ENCODE results near the gene GFPT2. TPM values are rescaled to one million over a fixed set of nuclear protein-coding genes. Genes with fewer than 3 reads are reported as not detected.

Gene GFPT2
- total RNA-seq, 4 donors from 2014 or later, result 2.1 to 5.5 (median 4.1) TPM

GRCh38 chr5:180291943-180292831 lies 60.9 kb downstream of the GFPT2 start, which contains the start of gene MAPK9:
TSS of gene MAPK9 (minus strand) at chr5:180292083. CDS start at chr5:180280561, 11,522 bp downstream.
- DNase-seq, result peak; percentile 69 to 76
- Histone ChIP-seq H3K27ac (peak within 1 kb of the TSS; percentile 81 to 97 (median 94)), H3K9me3 (no peaks in the 10 kb centered on the region), H3K4me3 (peak within 1 kb of the TSS; percentile 69 to 99 (median 92)), H3K36me3 (no peaks in the 10 kb centered on the region), H3K27me3 (no peaks in the 10 kb centered on the region), H3K4me1 (peaks cover 15% of the 10 kb centered on the region in 2 donors)
- TF ChIP-seq CTCF (IDR thresholded peaks at IDR 0.05 in 4 of 5, conservative IDR thresholded peaks at IDR 0.05 in 1 of 5) (no peak), POLR2A (IDR thresholded peaks at IDR 0.05) (peak; percentile 39 to 57)
- ATAC-seq, result peak; percentile 86 to 88
- intact Hi-C loops (cut with DNase I; ENCODE audit: low total_unique reads), result loop anchor here (2.0 to 5.0 kb wide), 3 partner anchors 61 to 1231 kb away; partner anchors contain the start of genes GFPT2 and ZNF354C
- in situ Hi-C loops (cut with MboI; ENCODE audit: low sequenced_read_pairs in 4 of 4), result loop anchor here in 2 of 4 donors (10.0 kb wide), 2 partner anchors 173 to 183 kb away; no protein-coding TSS in a partner anchor

DNA sequence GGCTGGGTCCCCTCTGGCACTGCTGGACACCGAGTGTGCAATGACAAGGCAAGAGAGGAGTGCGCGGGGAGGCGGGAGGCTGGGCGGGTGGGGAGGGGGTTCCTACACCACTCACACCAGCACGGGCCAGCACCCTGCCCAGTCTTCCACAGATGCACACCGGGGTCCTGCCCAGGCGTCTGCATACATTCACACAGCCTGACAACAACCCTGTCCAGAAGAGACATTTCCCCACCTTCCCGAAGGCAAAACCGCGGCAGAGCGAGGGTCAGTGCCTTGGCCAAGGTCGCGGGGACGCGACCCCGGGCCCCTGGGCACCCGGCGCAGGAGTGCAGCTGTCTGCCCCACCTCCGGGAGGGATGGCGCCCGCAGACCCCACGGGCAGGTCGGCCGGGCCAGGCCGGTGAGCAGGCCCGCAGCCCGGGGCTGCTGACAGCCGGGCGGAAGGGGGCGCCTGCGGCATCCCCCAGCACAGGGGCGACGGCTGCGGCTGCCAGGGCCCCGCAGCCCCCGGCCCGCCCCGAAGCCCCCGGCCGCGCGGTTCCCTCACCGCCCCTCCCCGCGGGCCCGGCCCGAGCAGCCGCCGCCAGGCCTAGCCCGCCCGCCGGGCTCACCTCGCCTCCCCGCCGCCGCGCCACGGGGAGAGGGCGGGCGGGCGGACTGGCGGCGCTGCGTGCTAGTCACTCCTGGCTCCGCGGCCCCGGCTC lies 61.7 kb downstream of the GFPT2 start:
- ATAC-seq, result peak; percentile 45 to 59
- in situ Hi-C loops (cut with MboI; ENCODE audit: low sequenced_read_pairs in 4 of 4), result loop anchor here in 2 of 4 donors (10.0 kb wide), 2 partner anchors 173 to 183 kb away; no protein-coding TSS in a partner anchor

DNA sequence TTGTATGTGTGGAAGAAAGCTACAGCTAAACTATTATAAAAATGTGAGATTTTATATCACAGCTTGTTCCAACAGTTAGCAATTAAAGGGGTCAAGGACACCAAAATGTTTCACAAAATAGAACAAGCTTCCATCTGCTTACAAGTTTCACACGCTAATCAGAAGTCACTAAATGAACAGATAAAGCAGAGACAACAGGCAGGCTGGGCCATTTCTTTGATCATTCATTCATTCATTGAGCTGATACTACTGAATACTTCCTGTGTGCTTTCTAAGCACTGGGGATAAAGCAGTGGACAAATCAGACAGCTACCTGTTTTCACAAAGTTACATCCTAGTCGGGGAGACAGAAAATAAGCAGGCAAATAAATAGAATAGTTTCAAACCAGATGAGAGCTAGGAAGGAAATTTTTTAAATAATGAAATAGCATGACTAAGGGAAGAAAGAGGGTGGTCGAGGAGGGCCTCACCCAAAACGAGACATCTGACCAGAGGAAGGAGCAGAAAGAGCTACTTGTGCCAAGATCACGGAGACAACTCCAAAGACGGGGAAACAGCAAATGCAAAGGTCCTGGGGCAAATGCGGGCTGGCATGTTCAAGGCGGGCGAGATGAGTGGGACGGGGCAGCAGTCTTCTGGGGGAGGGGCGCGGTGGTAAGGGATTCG lies 62.4 kb downstream of the GFPT2 start:
- Histone ChIP-seq H3K27me3 (no peaks in the 10 kb centered on the region), H3K36me3 (no peaks in the 10 kb centered on the region), H3K4me1 (peaks cover 15% of the 10 kb centered on the region in 2 donors), H3K27ac (peak overlapping the region in 2 of 4 donors; percentile 19 to 81), H3K9me3 (no peaks in the 10 kb centered on the region), H3K4me3 (peak overlapping the region; percentile 56 to 91 (median 70))
- ATAC-seq, result no peak
- DNase-seq, result no peak
- intact Hi-C loops (cut with DNase I; ENCODE audit: low total_unique reads), result loop anchor here (5.0 kb wide), 1 partner anchor 522 kb away; no protein-coding TSS in a partner anchor
- TF ChIP-seq CTCF (IDR thresholded peaks at IDR 0.05 in 4 of 5, conservative IDR thresholded peaks at IDR 0.05 in 1 of 5) (no peak), POLR2A (IDR thresholded peaks at IDR 0.05) (no peak)
- in situ Hi-C loops (cut with MboI; ENCODE audit: low sequenced_read_pairs in 4 of 4), result loop anchor here in 2 of 4 donors (10.0 kb wide), 2 partner anchors 174 to 184 kb away; no protein-coding TSS in a partner anchor

More for the DNA sequence above, 61.7 kb downstream of the GFPT2 start:
- Histone ChIP-seq H3K27ac (peak overlapping the region; percentile 19 to 81 (median 54)), H3K27me3 (no peaks in the 10 kb centered on the region), H3K4me3 (peak overlapping the region; percentile 56 to 91 (median 70)), H3K9me3 (no peaks in the 10 kb centered on the region), H3K36me3 (no peaks in the 10 kb centered on the region), H3K4me1 (peaks cover 15% of the 10 kb centered on the region in 2 donors)
- intact Hi-C loops (cut with DNase I; ENCODE audit: low total_unique reads), result loop anchor here (5.0 kb wide), 1 partner anchor 521 kb away; no protein-coding TSS in a partner anchor
- TF ChIP-seq CTCF (IDR thresholded peaks at IDR 0.05 in 4 of 5, conservative IDR thresholded peaks at IDR 0.05 in 1 of 5) (peak in 1 of 5 experiments; percentile 19), POLR2A (IDR thresholded peaks at IDR 0.05) (no peak)
- DNase-seq, result no peak

DNA sequence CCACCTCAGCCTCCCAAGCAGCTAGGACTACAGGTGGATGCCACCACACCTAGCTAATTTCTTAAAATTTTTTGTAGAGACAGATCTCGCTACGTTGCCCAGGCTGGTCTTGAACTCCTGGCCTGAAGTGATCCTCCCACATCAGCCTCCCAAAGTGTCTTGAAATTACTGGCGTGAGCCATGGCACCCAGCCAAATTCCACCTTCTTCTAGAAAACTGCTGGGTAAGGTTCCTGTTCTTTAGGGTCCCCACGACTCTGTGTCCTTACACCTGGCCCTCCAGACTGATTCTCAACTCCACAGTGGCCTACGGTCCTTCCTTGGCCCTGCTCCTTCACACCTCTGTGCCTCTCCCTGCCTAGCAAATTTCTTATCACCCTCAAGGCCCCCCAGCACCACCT lies 63.2 kb downstream of the GFPT2 start:
- in situ Hi-C loops (cut with MboI; ENCODE audit: low sequenced_read_pairs in 4 of 4), result loop anchor here in 3 of 4 donors (5.0 to 10.0 kb wide), 3 partner anchors 175 to 187 kb away; no protein-coding TSS in a partner anchor
- H3K27me3 ChIP-seq, result no peaks in the 10 kb centered on the region
- H3K4me3 ChIP-seq, result no peak overlapping the region

More for the DNA sequence above, 63.2 kb downstream of the GFPT2 start:
- Histone ChIP-seq H3K27ac (no peak overlapping the region), H3K9me3 (no peaks in the 10 kb centered on the region), H3K36me3 (no peaks in the 10 kb centered on the region), H3K4me1 (peaks cover 15% of the 10 kb centered on the region in 2 donors)
- ATAC-seq (no peak), DNase-seq (no peak)
- no peak for TF ChIP-seq POLR2A (IDR thresholded peaks at IDR 0.05)
- TF ChIP-seq CTCF (IDR thresholded peaks at IDR 0.05 in 4 of 5, conservative IDR thresholded peaks at IDR 0.05 in 1 of 5), result no peak
- intact Hi-C loops (cut with DNase I; ENCODE audit: low total_unique reads), result loop anchor here (5.0 kb wide), 1 partner anchor 522 kb away; no protein-coding TSS in a partner anchor

Measured in gastrocnemius medialis (tissue), 4 donors.